HG03108 (cell line): ENCODE measurements around the gene DNAJB4.
"Not testable (repeated sequence)": the region's sequence is repeated elsewhere in the genome, so short reads cannot be mapped to it uniquely, and the experiment has no call there.

Source experiments
- ATAC-seq: cut with Tn5 transposase; IDR thresholded peaks from one replicate; pipeline ENCODE4 v1.9.1; 2021; ENCODE audit warnings: moderate library complexity; ENCODE audit not compliant: unreplicated experiment

Gene DNAJB4

GRCh38 chr1:78004719-78005447, at the start of gene DNAJB4:
TSS of gene DNAJB4 (plus strand) at chr1:78004939. CDS start at chr1:78005111, 172 bp downstream.
- ATAC-seq = peak; percentile 97

DNA sequence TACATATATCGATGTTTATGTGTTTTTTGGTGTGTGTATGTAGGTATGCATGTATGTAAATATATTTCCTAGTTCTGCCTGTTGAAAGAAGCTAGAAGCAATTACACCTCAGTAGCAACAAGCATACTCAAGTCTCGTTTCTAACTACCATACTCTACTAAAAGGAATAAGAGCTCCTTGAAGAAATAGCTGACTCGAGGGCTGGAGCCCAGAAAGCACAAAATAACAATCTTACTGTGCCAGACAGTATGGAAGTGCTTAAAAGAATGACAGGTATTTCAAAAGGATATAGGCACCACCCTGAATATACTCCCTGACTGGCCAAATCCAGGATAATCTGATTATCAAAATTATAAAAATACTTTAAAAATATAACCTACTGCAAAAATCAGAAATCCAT, 49.0 kb upstream of the DNAJB4 start:
- ATAC-seq = no peak

GRCh38 chr1:77956464-77956863, 48.3 kb upstream of the DNAJB4 start:
- ATAC-seq = no peak

GRCh38 chr1:77958391-77958790, 46.3 kb upstream of the DNAJB4 start:
- no peak for ATAC-seq

DNA sequence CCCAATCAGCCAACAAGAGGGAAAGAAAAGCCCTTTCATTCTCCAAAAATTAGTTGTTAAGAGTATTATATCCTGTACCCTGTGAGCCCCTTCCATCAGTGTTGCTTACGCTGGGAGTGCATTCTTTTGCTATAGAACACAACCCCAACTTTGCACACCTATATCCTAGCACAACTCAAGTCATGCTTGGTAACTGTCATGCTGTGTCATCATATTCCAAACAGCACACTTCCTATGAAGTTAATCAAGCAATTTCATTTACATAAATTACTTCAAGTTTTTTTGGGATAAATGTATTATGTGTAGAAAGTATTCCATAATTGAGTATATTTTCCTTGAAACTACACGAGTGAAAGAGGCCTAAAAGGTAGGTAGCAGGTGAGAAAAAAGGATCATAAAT, 45.9 kb upstream of the DNAJB4 start:
- no peak for ATAC-seq

- no peak for ATAC-seq
These were observed 43.3 kb upstream of the DNAJB4 start for GRCh38 chr1:77961392-77961791.

GRCh38 chr1:77966291-77966690, 38.4 kb upstream of the DNAJB4 start:
- no peak for ATAC-seq

GRCh38 chr1:77970192-77970591, 34.5 kb upstream of the DNAJB4 start:
- ATAC-seq = no peak

- ATAC-seq = no peak
These were observed 32.7 kb upstream of the DNAJB4 start for GRCh38 chr1:77972080-77972479.

- no peak for ATAC-seq
These were observed 29.4 kb upstream of the DNAJB4 start for GRCh38 chr1:77975386-77975785.

DNA sequence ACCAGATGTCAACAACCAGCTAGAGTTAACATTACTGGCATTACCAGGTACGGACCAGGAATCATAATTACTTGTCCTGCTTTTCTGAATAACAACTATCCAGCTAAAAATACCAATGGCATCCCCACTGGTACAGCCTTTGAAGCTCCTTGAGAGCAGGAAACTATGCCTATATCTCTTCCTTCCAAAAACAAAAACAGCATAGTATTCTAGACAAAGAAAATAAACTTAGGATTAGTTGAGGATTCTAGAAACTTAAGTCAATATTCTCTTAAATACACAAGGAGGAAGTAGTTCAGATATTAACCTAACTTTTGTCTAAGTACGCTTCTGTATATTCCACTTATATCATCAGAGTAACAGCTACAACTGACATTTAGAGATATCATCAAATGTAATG, 28.8 kb upstream of the DNAJB4 start:
- no peak for ATAC-seq

DNA sequence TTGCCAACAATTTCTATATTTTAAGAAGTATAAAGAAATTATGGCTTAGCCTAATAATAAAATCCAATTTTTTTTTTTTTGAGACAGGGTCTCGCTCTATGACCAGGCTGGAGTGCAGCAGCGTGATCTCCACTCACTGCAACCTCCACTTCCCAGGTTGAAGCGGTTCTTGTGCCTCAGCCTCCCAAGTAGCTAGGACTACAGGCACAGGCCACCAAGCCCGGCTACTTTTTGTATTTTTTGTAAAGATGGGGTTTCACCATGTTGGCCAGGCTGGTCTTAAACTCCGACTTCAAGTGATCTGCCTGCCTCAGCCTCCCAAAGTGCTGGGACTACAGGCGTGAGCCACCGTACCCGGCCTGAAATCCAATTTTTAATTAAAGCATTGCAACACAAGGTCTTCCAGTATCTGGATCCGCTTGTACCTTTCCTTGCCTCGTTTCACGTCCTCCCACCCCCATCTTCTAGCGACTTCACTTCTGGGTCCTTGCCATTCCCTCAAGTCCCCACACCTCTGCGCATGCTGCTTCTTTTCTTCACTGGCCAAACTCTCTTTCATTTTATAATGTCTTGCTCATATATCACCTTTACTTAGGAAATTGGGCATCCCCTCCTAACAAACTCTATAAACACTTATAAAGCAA, 28.2 kb upstream of the DNAJB4 start:
- no peak for ATAC-seq

DNA sequence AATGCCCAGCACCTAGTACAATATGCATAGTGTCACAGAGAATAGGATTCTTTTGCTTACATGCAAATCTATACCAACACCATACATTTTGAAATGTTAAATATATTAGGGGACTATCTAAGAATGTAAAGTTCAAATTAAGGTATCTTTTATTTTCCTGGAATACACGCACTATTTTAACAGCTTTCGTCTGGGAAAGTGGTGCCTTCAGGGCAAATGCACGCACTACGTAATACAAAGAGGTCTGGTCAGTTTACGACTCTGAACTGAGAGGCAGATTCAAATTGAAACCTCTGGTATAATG, 26.8 kb upstream of the DNAJB4 start:
- no peak for ATAC-seq

- peak; percentile 74 for ATAC-seq
These were observed 26.3 kb upstream of the DNAJB4 start for GRCh38 chr1:77978293-77978968.

DNA sequence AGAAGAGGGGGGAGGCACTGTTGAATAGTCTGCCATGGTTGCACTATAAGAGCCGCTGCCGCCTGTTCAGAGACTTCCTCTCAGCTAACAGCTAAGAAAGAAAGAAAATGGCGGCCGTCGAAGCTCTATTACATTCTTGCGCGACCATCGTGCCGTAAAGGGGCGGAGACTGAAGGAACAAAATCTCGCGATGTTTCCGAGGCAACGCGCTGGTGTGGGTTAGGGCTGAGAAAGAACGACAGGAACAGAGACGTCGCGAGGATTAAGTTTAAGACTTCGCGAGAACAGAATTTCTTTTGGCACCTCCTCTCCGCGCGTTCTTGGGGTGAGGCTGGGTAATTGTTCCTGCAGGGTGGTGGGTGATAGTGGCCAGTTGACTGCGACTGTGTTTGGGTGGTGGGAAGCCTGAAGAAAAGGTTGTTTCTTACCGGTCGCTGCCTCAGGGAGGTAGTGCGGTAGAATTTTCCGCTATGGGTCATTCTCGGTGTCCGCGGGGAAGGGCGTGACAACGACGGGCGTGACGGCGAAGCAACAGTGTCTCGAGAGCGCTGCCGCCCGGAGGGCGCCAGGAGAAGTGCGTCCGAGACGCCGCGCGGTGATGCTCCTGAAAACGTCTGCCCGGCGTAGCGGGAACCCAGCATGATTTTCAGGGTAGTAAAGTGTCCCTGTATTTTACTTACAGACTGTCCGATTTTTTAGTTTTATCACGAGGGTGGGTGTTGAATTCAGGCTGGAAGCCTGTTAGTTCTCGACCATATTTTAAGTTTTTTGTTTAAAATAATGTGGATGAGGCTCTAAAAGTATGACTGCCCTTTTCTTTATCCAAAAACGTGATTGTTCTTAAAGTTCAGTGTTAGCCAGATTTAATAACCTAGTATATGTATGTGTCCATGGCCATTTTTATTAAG, 25.5 kb upstream of the DNAJB4 start, which contains the start of gene FUBP1:
Gene FUBP1 (minus strand): TSS at position 104 of the 908 bp plus-strand sequence. CDS start 68 bp downstream, at position 36.
- peak; percentile 71 for ATAC-seq

- ATAC-seq = not testable (repeated sequence)
These were observed 21.3 kb upstream of the DNAJB4 start for GRCh38 chr1:77983352-77983996.

GRCh38 chr1:77983997-77984355, 20.8 kb upstream of the DNAJB4 start:
- no peak for ATAC-seq

GRCh38 chr1:77984629-77985028, 20.1 kb upstream of the DNAJB4 start:
- ATAC-seq = no peak

GRCh38 chr1:77986810-77987209, 17.9 kb upstream of the DNAJB4 start:
- no peak for ATAC-seq

DNA sequence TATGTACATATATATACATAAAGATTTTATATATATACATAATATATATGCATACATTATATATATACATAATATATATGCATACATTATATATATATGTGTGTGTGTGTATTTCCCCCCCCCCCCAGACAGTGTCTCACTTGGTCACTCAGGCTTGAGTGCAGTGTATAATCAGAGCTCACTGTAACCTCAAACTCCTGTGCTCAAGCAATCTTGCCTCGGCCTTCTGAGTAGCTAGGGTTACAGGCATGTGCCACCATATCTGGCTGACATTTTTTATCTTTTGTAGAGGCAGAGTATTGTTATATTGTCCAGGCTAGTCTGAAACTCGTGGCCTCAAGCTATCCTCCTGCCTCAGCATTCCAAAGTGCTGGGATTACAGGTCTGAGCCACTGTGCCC, 16.8 kb upstream of the DNAJB4 start:
- ATAC-seq = no peak

DNA sequence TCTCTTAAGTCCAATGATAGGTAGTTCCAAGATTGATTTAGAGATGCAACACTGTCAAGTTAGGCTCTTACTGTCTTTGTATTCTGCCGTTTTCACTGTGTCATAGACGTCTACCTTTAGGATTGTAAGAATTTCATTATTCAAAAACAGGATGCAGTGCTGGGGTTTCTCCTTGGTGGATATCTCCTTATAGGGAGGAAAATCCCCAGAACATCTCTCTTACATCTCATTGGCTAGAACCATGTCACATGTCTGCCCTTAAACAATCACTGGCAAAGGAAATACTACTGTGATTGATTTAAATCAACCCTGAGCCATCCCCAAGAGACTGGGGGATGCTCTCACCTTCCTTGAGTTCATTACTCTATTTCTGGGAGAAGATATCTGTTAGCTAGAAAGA, 15.0 kb upstream of the DNAJB4 start:
- ATAC-seq = no peak
